ENCODE measurements around the gene HLCS. TPM values are rescaled to one million over a fixed set of nuclear protein-coding genes. Genes with fewer than 3 reads are reported as not detected.

HLCS gene
- polyA plus RNA-seq, 1 of the 3 experiments (the other 2 are of a cell fraction), result 13.0 TPM

GRCh38 chr21:36707763-36708285, 258.6 kb downstream of the HLCS start:
- Histone ChIP-seq H3K36me3 (replicated peaks in 1 of 2; ENCODE audit: control insufficient read depth in 1 of 2, insufficient read depth in 2 of 2, low read length in 1 of 2) (no peaks in the 10 kb centered on the region), H3K9me3 (no peaks in the 10 kb centered on the region), H3K4me3 (ENCODE audit: low read depth in 2 of 2, low read length in 1 of 2) (no peak overlapping the region), H3K9me2 (no peaks in the 10 kb centered on the region), H3K4me2 (no peak overlapping the region), H2AFZ (ENCODE audit: low read depth) (no peak overlapping the region), H3K4me1 (ENCODE audit: control insufficient read depth in 1 of 2, insufficient read depth in 2 of 2, low read depth in 1 of 2, low read length in 1 of 2) (peaks cover 0 to 5% of the 10 kb centered on the region in 2 experiments; a peak in 2 of 4 replicates), H3K9ac (no peak overlapping the region), H3K27me3 (ENCODE audit: insufficient read depth) (peaks cover 97% of the 10 kb centered on the region), H3K79me2 (ENCODE audit: insufficient read depth) (no peaks in the 10 kb centered on the region), H3F3A (replicated peaks; ENCODE audit: insufficient read depth) (no peaks in the 10 kb centered on the region), H4K20me1 (ENCODE audit: insufficient read depth) (peaks cover 12% of the 10 kb centered on the region; the same call in 1 of the 2 replicates), H3K27ac (ENCODE audit: low read depth in 2 of 2, low read length in 1 of 2) (no peak overlapping the region)
- 6% methylated on average over 13 of the region's 53 CpGs for WGBS (ENCODE audit: low lambda C conversion rate)
- TF ChIP-seq RXRA (IDR thresholded peaks at IDR 0.05; ENCODE audit: borderline replicate concordance, low read depth) (no peak), IRF3 (IDR thresholded peaks at IDR 0.05; ENCODE audit: low read depth, low read length) (no peak), TCF12 (IDR thresholded peaks at IDR 0.05) (no peak), FOSL2 (IDR thresholded peaks at IDR 0.05; ENCODE audit: borderline replicate concordance, low read depth) (no peak), USF1 (IDR thresholded peaks at IDR 0.05; ENCODE audit: borderline replicate concordance, low read depth) (no peak), ELF1 (IDR thresholded peaks at IDR 0.05) (no peak), EP300 (IDR thresholded peaks at IDR 0.05; ENCODE audit: borderline replicate concordance in 1 of 2, low read depth in 1 of 2, low read length in 1 of 2) (no peak), MXI1 (IDR thresholded peaks at IDR 0.05; ENCODE audit: low read depth, low read length) (no peak), GATA2 (CRISPR knock-in tag; IDR thresholded peaks at IDR 0.05) (no peak), MEF2A (IDR thresholded peaks at IDR 0.05; ENCODE audit: borderline replicate concordance, low read depth) (no peak), GABPA (IDR thresholded peaks at IDR 0.05; ENCODE audit: low read depth) (no peak), CTCF (IDR thresholded peaks at IDR 0.05) (no peak), USF2 (IDR thresholded peaks at IDR 0.05; ENCODE audit: borderline replicate concordance, low read depth, low read length) (no peak), YY1 (IDR thresholded peaks at IDR 0.05; ENCODE audit: low read depth) (no peak)
- ChIA-PET POLR2A (no interaction called here), CTCF (interaction anchor here (0.8 kb wide), 1 partner anchor 39 kb away, joined by 3 read pairs; no protein-coding TSS in a partner anchor)
- no peak for DNase-seq
